AG10803 (cell line): Measurements from ENCODE around the gene CYP4F11.
"Not testable (repeated sequence)": the region's sequence is repeated elsewhere in the genome, so short reads cannot be mapped to it uniquely, and the experiment has no call there.

Experiments used
- DNase-seq: peaks from one replicate; pipeline ENCODE4 v3.0.0; 2010; ENCODE audit warnings: low read depth
- H3K4me3 ChIP-seq: 2 replicates; pipeline ENCODE4 v1.5.1; 2011; ENCODE audit warnings: mild to moderate bottlenecking, low read length, control low read depth
- CTCF ChIP-seq: conservative IDR thresholded peaks from 2 replicates; pipeline ENCODE4 v1.5.1; 2011; ENCODE audit warnings: mild to moderate bottlenecking, low read length, control low read depth, inconsistent platforms

CYP4F11 gene

GRCh38 chr19:15894359-15894758, 40.0 kb downstream of the CYP4F11 start:
- no peak overlapping the region for H3K4me3 ChIP-seq
- TF ChIP-seq CTCF: no peak
- DNase-seq: no peak

DNA sequence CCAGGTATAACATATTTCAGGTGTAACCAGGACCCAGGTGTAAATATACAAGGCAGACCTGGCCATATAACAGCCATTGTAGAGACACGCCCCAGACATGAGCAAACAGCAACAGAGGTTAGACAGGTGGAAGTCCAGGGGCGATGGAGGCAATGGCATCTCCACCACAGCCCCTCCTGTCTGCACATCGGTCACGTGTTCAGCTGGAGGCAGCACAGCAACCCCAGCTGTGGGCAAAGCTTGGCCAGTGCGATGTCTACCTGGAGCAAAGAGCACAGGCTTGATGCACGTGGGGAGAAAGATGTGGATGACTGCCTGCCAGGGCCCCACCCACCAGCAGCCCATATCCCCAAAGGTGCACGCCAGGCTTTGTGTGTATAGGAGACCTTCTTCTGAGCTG, 40.9 kb downstream of the CYP4F11 start:
- no peak for DNase-seq
- no peak for TF ChIP-seq CTCF
- no peak overlapping the region for H3K4me3 ChIP-seq

- TF ChIP-seq CTCF: no peak
- DNase-seq: no peak
- no peak overlapping the region for H3K4me3 ChIP-seq
Observed at GRCh38 chr19:15892012-15892411, 42.3 kb downstream of the CYP4F11 start.

DNA sequence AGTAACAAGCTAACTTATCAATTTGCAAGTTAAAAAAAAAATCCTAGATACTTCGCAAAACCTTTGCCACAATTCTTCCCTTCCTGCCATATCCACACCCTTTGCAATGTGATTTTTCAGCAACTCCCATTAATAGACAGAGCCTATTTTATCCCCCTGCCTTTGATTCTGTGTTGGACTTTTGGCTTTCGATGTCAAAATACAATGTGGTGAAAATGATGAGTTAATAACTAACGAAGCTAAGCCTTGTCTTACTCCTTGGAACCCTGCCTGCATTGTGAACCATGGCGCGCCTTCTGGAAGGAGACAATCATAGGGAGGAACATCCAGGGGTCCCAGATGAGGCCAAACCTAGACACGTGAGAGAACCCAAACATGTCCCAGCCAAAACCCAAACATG, 42.9 kb downstream of the CYP4F11 start:
- no peak for TF ChIP-seq CTCF
- DNase-seq: no peak
- no peak overlapping the region for H3K4me3 ChIP-seq

DNA sequence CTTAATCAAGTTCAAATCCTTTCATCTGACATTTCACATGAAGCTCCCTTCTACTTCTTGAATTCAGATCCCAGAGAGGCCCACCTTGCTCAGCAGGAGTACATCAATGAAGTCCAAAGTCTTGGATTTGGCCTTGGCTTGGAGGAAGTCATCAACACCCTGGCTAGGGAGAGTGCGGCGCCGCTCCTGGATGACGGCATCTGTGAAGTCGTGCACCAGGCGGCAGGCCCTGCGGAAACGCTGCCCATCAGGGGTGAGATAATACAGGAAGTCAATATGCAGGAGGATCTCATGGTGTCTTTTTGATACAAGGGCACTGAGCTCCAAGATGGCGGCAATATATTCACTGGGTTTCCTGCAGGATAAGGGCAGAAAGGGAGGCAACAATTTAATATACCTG, 45.0 kb downstream of the CYP4F11 start:
- not testable (repeated sequence) for DNase-seq, H3K4me3 ChIP-seq

- no peak overlapping the region for H3K4me3 ChIP-seq
- no peak for TF ChIP-seq CTCF
- no peak for DNase-seq
Observed at GRCh38 chr19:15885919-15886318, 48.4 kb downstream of the CYP4F11 start.

DNA sequence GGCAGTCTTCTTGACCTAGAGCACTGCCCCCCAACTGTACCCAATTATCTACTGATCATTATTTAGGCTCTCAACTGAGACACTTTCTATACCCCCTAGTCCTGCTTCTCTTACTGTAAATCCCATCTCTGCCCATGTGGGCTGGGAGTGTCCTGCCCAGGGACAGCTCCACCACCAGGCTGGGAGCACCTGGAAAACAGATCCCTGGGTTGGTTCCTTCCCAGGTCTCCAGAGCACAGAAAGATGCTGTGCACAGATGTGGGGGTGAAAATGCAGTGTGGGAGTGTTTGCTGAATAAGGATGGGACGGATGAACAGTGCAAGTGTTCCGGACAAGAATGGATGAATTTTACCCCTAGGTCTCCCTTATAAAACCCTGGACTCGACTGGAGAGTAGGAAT, 49.2 kb downstream of the CYP4F11 start:
- TF ChIP-seq CTCF: no peak
- DNase-seq: no peak
- no peak overlapping the region for H3K4me3 ChIP-seq

DNA sequence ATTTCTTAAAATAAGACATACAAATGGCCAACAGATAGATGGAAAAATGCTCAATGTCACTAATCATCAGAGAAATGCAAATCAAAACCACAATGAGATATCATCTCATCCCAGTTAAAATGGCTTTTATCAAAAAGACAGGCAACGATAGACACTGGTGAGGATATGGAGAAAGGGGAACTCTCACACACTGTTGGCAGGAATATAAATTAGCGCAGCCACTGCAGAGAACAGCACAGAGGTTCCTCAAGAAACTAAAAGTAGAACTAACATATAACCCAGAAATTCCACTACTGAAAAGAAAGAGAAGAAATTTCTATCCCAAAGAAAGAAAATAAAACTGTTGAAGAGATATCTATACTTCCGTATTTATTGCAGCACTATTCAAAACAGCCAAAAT, 51.0 kb downstream of the CYP4F11 start:
- not testable (repeated sequence) for H3K4me3 ChIP-seq, DNase-seq
